SK-N-SH (cell line): Measurements from ENCODE around the gene DONSON.

Experiments
- CTCF ChIP-seq: fragments of 200-600 bp; sonication (generic); IDR thresholded peaks from 2 replicates; pipeline ENCODE4 v1.6.1; 2017; ENCODE audit warnings: antibody characterized with exemption, mild to moderate bottlenecking, moderate library complexity
- EP300 ChIP-seq, 2 experiments: IDR thresholded peaks; 2 replicates each; pipeline versions ENCODE4 v1.4.0 to v1.6.1; 2012; ENCODE audit warnings: borderline replicate concordance in 1 of 2, low read depth in 1 of 2, low read length in 1 of 2
- EZH2phosphoT487 ChIP-seq: fragments of 200-600 bp; sonication (generic); IDR thresholded peaks from 2 replicates; pipeline ENCODE4 v1.6.1; 2017; ENCODE audit warnings: low read depth, mixed run types, mild to moderate bottlenecking, antibody characterized with exemption, moderate library complexity, borderline replicate concordance
- GATA2 ChIP-seq: sonication (generic); formaldehyde crosslinking; IDR thresholded peaks from 2 replicates; pipeline ENCODE4 v1.5.0; 2020; ENCODE audit warnings: mild to moderate bottlenecking, missing genetic modification reagents
- MAX ChIP-seq: IDR thresholded peaks from 2 replicates; pipeline ENCODE4 v1.4.0; 2012; ENCODE audit warnings: low read depth
- NFIC ChIP-seq: IDR thresholded peaks from 2 replicates; pipeline ENCODE4 v1.4.0; 2012; ENCODE audit warnings: borderline replicate concordance
- POLR2AphosphoS5 ChIP-seq: IDR thresholded peaks from 2 replicates; pipeline ENCODE4 v1.6.1; 2012; ENCODE audit warnings: low read depth, low read length
- RCOR1 ChIP-seq: fragments of 150-350 bp; IDR thresholded peaks from 2 replicates; pipeline ENCODE4 v1.6.1; 2017; ENCODE audit warnings: antibody characterized with exemption, low read length
- TEAD4 ChIP-seq: IDR thresholded peaks from 2 replicates; pipeline ENCODE4 v1.4.0; 2012; ENCODE audit warnings: mild to moderate bottlenecking, borderline replicate concordance; ENCODE audit not compliant: insufficient read depth
- YY1 ChIP-seq: IDR thresholded peaks from 2 replicates; pipeline ENCODE4 v1.4.0; 2012; ENCODE audit warnings: low read depth, mild to moderate bottlenecking
- ZBTB33 ChIP-seq: IDR thresholded peaks from 2 replicates; pipeline ENCODE4 v1.4.0; 2012; ENCODE audit warnings: low read depth, borderline replicate concordance

GRCh38 chr21:33531007-33531406 is 57.5 kb downstream of the DONSON start:
- no peak for TF ChIP-seq MAX
- no peak for TF ChIP-seq CTCF
- no peak for TF ChIP-seq POLR2AphosphoS5
- TF ChIP-seq TEAD4, result no peak
- TF ChIP-seq EP300 (IDR thresholded peaks at IDR 0.05; ENCODE audit: borderline replicate concordance in 1 of 2, low read depth in 1 of 2, low read length in 1 of 2), result no peak
- TF ChIP-seq ZBTB33, result no peak
- no peak for TF ChIP-seq GATA2 (CRISPR knock-in tag)
- TF ChIP-seq NFIC, result no peak
- no peak for TF ChIP-seq RCOR1
- TF ChIP-seq YY1, result no peak
- no peak for TF ChIP-seq EZH2phosphoT487
